NCI-H226 (cell line): ENCODE measurements around the gene ITGA2.

Experiments
- DNase-seq: peaks from one replicate; pipeline ENCODE4 v3.0.0-alpha.2; 2015

ITGA2 gene

DNA sequence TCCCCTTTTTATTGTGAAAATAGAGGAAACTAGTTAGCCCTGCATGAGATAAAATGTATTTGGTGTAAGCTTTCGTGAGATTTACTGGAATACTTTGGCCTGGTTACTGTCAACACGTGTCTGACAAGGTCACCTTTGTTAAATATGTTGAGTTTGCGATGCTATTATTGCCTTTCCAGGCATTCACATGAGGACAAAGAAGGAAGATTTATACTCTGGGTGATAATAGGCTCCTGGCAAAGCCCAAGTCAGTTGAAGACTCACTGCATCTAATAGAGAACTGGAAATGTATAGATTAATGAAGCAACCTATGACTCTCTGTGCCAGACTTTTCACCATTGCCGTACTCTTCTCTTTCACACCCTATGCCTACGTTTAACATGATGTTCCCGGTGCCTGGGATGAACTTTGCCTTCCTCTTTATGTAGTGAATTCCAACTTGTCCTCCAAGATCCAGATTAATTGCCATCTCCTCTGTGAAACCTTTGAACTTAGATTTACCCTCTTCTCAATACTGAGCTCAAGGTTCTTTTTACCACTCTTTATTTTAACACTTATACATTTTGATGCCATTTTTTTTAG is 33.9 kb downstream of the ITGA2 start:
- no peak for DNase-seq

DNA sequence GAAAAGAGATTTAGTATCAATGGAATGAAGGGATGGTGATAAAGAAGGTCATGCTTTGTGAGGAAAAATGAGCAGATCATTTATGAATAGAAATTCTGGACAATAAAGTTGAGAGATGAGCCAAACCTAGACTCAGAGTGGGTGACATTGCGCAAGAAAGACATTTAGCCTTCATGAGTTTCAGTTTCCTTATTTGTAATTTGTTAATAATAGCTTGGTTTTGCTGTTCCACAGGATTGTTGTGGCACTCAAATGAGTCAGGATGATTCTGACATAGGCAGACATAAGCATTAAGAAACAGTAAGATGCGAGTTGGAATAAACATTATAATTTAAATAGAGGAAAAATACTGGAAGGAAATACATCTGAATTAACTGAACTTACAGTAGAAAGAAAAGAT is 34.8 kb downstream of the ITGA2 start:
- no peak for DNase-seq

- DNase-seq, result no peak
Observed at GRCh38 chr5:53024535-53024934, 35.4 kb downstream of the ITGA2 start.

DNA sequence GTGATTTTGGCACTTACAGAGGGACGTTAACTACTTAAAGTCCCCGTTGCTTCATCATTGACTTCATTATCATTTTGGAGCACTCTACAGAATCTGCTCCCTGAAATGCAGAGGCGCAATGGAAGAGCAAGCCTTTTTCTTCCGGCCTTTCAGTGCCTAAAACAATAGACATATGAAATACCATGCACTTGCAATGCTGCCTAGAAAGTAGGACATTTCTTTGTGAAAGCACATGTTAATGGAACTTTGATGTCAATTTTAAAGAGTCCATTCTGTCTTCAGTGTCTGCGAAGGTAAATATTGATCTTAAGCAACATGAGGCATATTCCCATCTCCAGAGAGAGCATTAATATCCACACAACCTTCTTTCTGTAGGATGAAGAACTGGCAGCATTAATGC is 36.3 kb downstream of the ITGA2 start:
- DNase-seq, result no peak

DNA sequence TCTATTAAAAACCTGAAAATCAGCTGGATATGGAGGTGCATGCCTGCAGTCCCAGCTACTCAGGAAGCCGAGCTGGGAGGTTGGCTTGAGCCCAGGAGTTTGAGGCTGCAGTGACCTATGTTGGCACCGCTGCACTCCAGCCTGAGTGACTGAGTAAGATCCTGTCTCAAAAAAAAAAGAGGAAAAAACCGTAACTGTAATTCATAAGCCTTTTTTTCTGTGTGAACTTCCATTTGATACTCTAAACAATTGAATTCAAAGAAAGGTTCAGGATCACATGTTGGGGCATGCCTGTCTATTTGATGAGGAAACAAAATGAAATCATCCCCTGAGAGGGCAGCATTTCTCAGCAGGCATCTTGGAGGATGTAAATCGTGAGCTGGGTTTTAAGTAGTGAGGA is 38.8 kb downstream of the ITGA2 start:
- peak; percentile 65 for DNase-seq

- DNase-seq, result no peak
Observed at GRCh38 chr5:53029608-53030007, 40.5 kb downstream of the ITGA2 start.

DNA sequence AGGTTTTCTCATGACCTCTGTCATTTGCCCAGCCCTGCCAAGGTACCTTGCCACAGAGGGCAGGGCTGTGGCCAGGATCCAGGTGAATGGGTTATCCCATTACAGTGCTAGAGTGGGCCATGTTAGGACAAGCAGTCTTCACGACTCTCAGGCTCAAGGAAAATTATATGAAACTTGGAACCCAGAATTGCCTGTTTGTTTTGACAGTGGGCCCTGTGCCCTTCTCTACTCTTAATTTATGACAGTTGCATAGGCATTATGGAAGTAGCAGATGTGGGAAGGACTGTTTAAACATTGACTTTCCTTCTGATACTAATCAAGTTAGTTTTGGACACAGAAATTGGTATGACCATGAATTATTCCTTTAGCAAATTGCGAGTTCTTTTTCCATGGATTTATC is 41.7 kb downstream of the ITGA2 start:
- no peak for DNase-seq

DNA sequence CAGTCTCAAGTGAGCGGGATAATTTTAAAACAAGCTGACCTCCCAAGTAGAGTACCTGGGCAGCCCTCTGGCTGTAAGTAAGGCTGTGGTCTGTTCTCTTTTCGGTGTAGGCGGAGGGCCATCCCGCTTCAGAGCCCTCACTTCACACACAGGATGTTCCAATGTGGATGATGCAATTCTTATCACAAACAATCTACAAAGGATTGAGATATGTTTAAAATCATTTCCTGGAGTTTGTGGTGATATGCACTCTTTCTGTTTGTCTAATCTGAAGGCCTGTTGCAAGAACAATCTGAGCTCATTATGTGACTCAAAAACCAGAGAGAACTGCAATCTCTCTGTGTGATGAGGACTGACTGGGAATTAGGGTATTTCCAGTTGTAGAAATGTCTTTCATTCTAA is 42.5 kb downstream of the ITGA2 start:
- peak; percentile 91 for DNase-seq

- no peak for DNase-seq
Observed at GRCh38 chr5:53032188-53032587, 43.0 kb downstream of the ITGA2 start.

DNA sequence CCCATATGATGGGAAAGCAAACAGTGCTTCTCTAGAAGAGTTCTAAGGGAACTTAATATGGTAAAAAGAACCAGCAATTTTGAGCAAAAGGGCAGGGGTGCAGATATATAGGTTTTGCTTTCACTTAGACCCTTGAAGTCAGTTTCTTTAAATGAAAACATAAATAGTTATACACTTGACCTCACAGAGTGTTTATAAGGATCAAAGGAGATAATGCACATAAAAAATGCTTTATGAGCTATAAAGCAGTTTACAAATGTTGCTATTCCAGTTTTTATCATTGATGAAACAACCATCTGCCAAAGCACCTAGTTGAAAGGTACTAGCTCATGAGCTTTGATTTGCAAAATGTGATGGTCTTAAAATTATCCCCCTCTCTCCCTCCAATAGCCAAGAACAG is 45.7 kb downstream of the ITGA2 start:
- DNase-seq, result no peak

DNA sequence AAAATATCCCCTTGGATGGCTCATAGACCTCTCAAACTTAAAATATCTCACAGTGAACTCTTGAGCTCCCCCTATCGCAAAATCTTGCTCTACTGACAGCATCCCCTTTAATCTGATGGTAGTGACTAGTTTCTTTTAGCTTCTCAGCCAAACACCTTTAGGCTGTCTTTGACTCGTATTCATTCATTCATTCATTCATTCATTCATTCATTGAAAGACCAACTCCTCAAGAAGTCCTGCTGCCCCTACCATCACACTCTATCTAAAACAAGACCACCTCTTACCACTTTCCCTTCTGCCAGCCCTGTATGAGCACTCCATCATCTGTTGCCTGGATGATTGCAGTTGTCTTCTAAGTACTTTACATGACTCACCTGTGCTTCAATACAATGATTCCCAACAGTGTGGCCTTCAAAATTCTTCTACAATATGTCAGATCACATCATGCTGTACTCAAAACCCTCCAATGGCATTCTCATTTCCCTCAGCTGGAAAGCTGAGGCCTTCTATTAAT is 46.8 kb downstream of the ITGA2 start:
- DNase-seq, result peak; percentile 20

GRCh38 chr5:53037141-53037859 is 48.1 kb downstream of the ITGA2 start:
- DNase-seq, result peak; percentile 84

DNA sequence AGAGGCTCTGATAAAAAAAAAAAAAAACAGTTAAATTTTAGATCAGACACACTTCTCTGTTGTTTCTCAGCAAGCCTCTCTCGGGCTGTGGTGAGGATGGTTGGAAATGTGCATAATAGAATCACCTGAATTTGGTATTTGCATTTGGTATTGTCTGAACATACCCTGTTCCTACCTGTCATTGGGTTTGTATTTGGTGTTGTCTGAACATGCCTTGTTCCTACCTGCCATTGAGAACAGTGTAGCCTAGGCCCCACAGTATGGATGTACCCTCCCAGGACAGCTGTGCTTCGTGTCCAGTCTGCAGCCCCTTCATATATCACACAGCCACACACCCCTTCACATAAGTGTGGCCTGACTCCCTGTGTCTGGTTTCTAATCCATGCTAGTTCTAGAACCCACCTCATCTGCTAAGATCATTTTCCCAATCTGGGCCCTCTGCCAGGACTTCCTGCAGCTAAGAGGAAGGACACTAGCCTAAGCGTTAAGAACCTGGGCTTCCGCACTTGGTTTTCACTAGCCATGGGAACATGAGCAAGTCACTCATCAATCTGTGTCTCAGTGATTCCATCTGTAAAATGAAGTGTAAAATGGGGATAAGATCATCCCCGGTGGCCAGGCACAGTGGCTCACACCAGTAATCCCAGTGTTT is 49.2 kb downstream of the ITGA2 start:
- no peak for DNase-seq

GRCh38 chr5:53039855-53040254 is 50.7 kb downstream of the ITGA2 start:
- no peak for DNase-seq

DNA sequence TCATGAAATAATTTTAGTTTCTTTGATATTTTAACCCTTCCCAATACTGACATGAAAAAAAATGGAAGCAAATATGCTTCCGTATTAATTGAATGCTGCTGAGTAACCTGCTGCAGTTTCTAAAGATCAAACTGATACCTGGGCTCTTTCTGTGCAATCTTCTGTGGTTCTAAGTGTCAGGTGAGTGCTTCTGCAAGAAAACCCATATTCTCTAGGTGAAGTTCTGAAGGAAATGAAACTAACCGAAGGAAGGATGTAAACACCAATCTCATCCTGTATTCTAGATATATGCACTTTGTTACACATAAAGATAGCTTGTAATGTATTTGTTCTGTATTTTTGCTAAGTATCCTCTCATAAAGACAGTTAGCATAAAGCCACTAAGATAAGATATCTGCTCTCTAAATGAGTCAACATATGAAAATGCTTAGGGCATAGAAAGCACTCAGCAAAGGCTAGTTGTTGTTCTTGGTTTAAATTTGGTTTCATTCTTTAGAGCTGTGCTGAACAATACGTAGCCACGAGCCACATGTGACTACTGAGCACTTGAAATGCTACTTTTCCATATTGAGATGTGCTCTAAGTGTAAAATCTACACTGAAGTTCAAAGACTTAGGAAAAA is 52.0 kb downstream of the ITGA2 start:
- no peak for DNase-seq

DNA sequence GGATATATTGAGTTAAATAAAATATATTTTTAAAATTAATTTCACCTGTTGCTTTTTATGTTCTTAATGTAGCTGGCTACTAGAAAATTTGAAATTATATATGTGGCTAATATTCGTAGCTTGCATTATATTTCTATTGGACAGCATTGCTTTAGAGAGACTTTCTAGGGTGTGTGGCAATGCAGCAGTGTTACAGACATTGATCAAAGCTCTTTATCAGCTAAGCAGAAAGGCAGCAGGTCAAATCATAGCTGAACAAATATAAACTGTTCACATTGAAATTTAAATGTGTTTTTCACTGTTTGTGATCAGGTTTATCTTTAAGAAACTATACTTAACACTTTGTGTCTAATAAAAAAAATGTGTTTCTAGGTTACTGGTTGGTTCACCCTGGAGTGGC is 52.6 kb downstream of the ITGA2 start:
- DNase-seq, result no peak

DNA sequence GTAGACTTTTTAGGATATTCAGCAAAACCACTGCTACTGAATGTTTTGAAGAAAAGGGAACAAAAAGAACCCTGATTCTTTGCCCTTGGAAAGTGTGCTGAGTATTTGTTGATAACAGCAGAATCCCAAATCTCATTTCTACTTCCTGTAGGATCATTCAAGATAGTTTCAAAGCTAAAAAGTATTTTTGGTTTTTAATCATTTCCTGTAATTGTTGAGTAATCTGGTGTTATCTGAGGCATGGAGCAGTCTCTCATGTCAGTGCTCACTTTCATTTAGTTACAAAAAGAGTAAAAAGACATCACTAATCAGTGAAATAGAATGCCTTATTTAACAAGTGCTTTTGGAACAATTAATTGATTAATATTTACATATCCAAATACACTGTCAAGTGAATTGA is 56.1 kb downstream of the ITGA2 start:
- peak; percentile 43 for DNase-seq

- DNase-seq, result no peak
Observed at GRCh38 chr5:53048248-53048647, 59.1 kb downstream of the ITGA2 start.

- no peak for DNase-seq
Observed at GRCh38 chr5:53052499-53052898, 63.3 kb downstream of the ITGA2 start.

DNA sequence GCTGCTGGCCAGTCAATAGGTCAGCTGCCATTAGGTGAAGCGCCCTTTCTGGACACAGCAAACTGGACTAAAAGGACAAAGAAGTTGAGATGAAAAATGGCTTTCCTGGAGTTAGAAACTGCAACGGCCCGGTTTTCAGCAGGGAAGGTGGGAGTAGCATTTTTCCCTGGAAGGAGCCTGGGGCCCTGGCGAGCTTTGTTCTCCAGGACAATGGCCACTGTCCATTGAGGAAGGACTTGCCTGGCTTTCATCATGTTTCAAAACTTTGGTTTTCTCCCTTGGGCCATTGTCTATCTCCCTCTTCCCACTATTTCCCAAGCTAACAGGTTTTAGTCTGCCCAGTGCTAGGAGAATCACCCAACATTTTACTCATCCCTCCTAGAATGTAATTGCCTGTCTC is 64.2 kb downstream of the ITGA2 start:
- no peak for DNase-seq

DNA sequence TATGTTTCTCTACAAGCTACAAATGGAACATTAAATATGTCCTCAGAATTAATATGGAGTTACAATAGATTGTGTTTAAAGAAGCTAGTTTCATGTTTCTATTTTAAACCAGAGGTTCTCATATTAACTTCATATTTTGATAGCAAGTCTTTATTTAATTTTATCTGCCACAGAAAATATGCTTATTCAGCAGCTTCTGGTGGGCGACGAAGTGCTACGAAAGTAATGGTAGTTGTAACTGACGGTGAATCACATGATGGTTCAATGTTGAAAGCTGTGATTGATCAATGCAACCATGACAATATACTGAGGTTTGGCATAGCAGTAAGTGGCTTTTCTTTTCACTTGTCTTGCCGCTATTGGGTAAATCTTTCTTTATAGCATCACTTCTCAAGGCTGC is 66.2 kb downstream of the ITGA2 start:
- DNase-seq, result no peak

DNA sequence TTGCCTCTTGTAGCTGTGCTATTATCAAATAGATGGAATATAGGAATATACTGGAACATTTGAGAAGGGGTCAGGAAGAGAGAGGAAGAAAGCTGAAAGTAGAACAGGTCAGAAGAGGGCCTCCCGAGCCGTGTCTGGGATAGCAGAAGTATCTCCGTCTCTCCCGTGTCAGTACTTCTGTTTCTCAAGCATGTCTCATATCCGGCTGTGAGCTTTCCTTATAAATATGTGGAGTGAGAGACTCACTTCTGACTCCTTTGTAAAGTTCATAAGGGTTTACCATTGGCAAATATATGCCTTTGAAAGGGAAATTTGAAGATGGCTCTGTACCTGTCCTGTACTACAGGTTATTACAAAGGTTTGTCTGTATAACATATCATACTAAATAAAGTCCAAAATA is 70.1 kb downstream of the ITGA2 start:
- no peak for DNase-seq

GRCh38 chr5:53063176-53063575 is 74.0 kb downstream of the ITGA2 start:
- no peak for DNase-seq

DNA sequence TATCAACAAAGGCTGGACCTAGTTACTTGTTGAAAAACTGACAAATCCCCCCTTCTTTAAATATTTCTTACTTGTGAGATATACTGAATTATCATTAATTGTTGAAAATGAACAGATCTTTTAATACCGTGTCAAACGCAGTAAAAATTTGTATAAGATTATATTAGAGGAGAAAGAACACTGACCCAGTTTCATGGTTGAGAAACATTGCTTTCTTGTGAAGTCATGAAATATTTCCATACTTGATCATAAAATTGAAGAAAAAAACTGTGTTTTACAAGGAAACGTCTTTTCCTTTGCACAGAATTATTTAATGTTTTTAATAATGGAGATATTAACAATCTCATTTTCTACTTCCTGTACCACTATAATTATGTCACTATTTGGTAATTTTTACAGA is 74.6 kb downstream of the ITGA2 start:
- no peak for DNase-seq
